GM23338 (cell line): ENCODE data around the gene ADAD2. TPM values are rescaled to one million over a fixed set of nuclear protein-coding genes. Genes with fewer than 3 reads are reported as not detected.

Source experiments
- ATAC-seq: fragments of 200-7000 bp; cut with Tn5 transposase; 3 replicates; pipeline ENCODE4 v1.9.1; 2020
- DNase-seq: peaks from one replicate; pipeline ENCODE4 v3.0.0-alpha.2; 2015; ENCODE audit warnings: low spot score
- H2AFZ ChIP-seq: fragments of 200-600 bp; sonication (generic); 2 replicates; pipeline ENCODE4 v1.8.0; 2016; ENCODE audit warnings: antibody characterized with exemption, mild to moderate bottlenecking, moderate library complexity
- H3F3A ChIP-seq: fragments of 200-600 bp; sonication (generic); replicated peaks from 2 replicates; pipeline ENCODE4 v1.8.0; 2017; ENCODE audit warnings: antibody characterized with exemption, mixed run types, low read depth
- H3K27ac ChIP-seq: fragments of 200-600 bp; sonication (generic); 2 replicates; pipeline ENCODE4 v1.6.1; 2016; ENCODE audit warnings: low read depth
- H3K27me3 ChIP-seq: fragments of 200-600 bp; sonication (generic); 2 replicates; pipeline ENCODE4 v1.8.0; 2016; ENCODE audit warnings: mild to moderate bottlenecking, mixed run types, moderate library complexity; ENCODE audit not compliant: insufficient read depth
- H3K36me3 ChIP-seq: fragments of 200-600 bp; sonication (generic); 2 replicates; pipeline ENCODE4 v1.8.0; 2016; ENCODE audit warnings: mild to moderate bottlenecking; ENCODE audit not compliant: insufficient read depth
- H3K4me1 ChIP-seq: fragments of 200-600 bp; sonication (generic); 2 replicates; pipeline ENCODE4 v1.8.0; 2016; ENCODE audit warnings: mild to moderate bottlenecking, moderate library complexity; ENCODE audit not compliant: insufficient read depth
- H3K4me2 ChIP-seq: fragments of 200-600 bp; sonication (generic); 2 replicates; pipeline ENCODE4 v1.7.1; 2017; ENCODE audit warnings: mixed run types
- H3K4me3 ChIP-seq: fragments of 200-600 bp; sonication (generic); 2 replicates; pipeline ENCODE4 v1.6.1; 2016; ENCODE audit warnings: mixed run types
- H3K79me2 ChIP-seq: fragments of 200-600 bp; sonication (generic); replicated peaks from 2 replicates; pipeline ENCODE4 v1.8.0; 2017; ENCODE audit warnings: mild to moderate bottlenecking; ENCODE audit not compliant: insufficient read depth
- H3K9me2 ChIP-seq: fragments of 200-600 bp; sonication (generic); 2 replicates; pipeline ENCODE4 v1.8.0; 2017; ENCODE audit not compliant: insufficient read depth
- H4K20me1 ChIP-seq: fragments of 200-600 bp; sonication (generic); replicated peaks from 2 replicates; pipeline ENCODE4 v1.8.0; 2017; ENCODE audit warnings: mild to moderate bottlenecking; ENCODE audit not compliant: insufficient read depth
- H3K27ac Mint-ChIP-seq: 2 replicates; pipeline ENCODE4 v1.8.0; 2020; ENCODE audit warnings: inconsistent platforms, mild to moderate bottlenecking, moderate library complexity, mixed read lengths
- H3K27me3 Mint-ChIP-seq: 3 replicates; pipeline ENCODE4 v1.8.0; 2022; ENCODE audit warnings: low read depth, mild to moderate bottlenecking, moderate library complexity, mixed read lengths, inconsistent platforms; ENCODE audit not compliant: insufficient read depth, poor library complexity
- H3K36me3 Mint-ChIP-seq: 3 replicates; pipeline ENCODE4 v1.8.0; 2021; ENCODE audit warnings: low read depth, mild to moderate bottlenecking, inconsistent platforms, moderate library complexity, mixed read lengths
- H3K4me1 Mint-ChIP-seq: 3 replicates; pipeline ENCODE4 v1.8.0; 2020; ENCODE audit warnings: mild to moderate bottlenecking, inconsistent platforms, mixed read lengths
- H3K4me3 Mint-ChIP-seq: 3 replicates; pipeline ENCODE4 v1.8.0; 2021; ENCODE audit warnings: moderate library complexity, mild to moderate bottlenecking, inconsistent platforms, mixed read lengths
- H3K9me3 Mint-ChIP-seq: 3 replicates; pipeline ENCODE4 v1.8.0; 2020; ENCODE audit warnings: moderate library complexity, mild to moderate bottlenecking, inconsistent platforms, mixed read lengths
- CTCF ChIP-seq, 2 experiments: fragments of 200-600 bp in 1 of 2; sonication (generic) in 1 of 2; conservative IDR thresholded peaks; 2 replicates each; pipeline versions ENCODE4 v1.5.1 to v1.6.1; 2016 to 2017; ENCODE audit warnings: antibody characterized with exemption in 2 of 2, low read depth in 2 of 2, mild to moderate bottlenecking in 2 of 2, moderate library complexity in 1 of 2
- EZH2phosphoT487 ChIP-seq: fragments of 200-600 bp; sonication (generic); IDR thresholded peaks from one replicate; pipeline ENCODE4 v1.8.1; 2018; ENCODE audit warnings: antibody characterized with exemption; ENCODE audit not compliant: unreplicated experiment
- ZNF462 ChIP-seq: fragments of 250-450 bp; sonication (Bioruptor Pico); IDR thresholded peaks from 2 replicates; pipeline ENCODE4 v1.5.0; 2020; ENCODE audit warnings: mild to moderate bottlenecking, moderate library complexity
- polyA plus RNA-seq: library from polyadenylated mRNA; unstranded; fragments of >200 nt; fragmentation: Nextera tagmentation; extraction: Ambion mirVana; gene quantifications from 2 replicates; pipeline ENCODE4 v1.2.1, GENCODE V29; 2016
- total RNA-seq: library from RNA; depleted of rRNA; stranded (reverse); fragments of >200 nt; shearing (Covaris generic); gene quantifications from 2 replicates; pipeline ENCODE4 v1.2.3, GENCODE V29; 2014
- TF ChIP-seq, protein P1 (sequence below): IDR thresholded peaks from 2 replicates; pipeline ENCODE4 v1.6.1; 2016; ENCODE audit warnings: antibody characterized with exemption

Gene ADAD2
- total and polyA plus RNA-seq, 2 experiments from 2014 or later: 1.6 to 4.5 TPM

DNA sequence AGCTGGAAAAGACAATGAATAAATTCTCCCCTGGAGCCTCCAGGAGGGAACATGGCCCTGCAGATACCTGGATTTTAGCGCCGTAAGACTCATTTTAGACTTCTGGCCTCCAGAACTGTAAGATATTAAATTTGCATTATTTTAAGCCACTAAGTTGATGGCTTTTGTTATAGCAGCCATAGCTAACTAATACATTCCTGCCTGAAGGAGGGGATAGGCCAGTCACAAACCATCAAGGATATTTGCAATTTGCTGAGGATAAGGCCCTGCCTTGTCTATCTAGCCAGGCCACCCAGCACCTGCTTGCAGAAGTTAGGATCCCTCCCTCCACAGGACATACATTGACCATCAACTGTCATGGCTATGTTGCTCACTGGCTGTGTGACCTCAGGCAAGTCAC, 53.8 kb downstream of the ADAD2 start:
- Histone ChIP-seq H3K36me3 (no peaks in the 10 kb centered on the region), H4K20me1 (no peaks in the 10 kb centered on the region), H3K27ac (no peak overlapping the region), H3F3A (no peaks in the 10 kb centered on the region), H3K4me2 (no peak overlapping the region), H3K79me2 (no peaks in the 10 kb centered on the region), H3K4me3 (no peak overlapping the region), H3K27me3 (no peaks in the 10 kb centered on the region), H2AFZ (no peak overlapping the region), H3K4me1 (no peaks in the 10 kb centered on the region), H3K9me2 (0 out of 2 replicates have a peak, but pooled peaks cover 2% of the 10 kb centered on the region)
- no peaks in the 10 kb centered on the region for H3K4me1 Mint-ChIP-seq
- H3K27ac Mint-ChIP-seq: no peak overlapping the region
- no peak for DNase-seq
- peaks cover 11% of the 10 kb centered on the region for H3K9me3 Mint-ChIP-seq
- no peaks in the 10 kb centered on the region for H3K36me3 Mint-ChIP-seq
- ATAC-seq: no peak
- H3K4me3 Mint-ChIP-seq: no peak overlapping the region
- TF ChIP-seq ZNF462 (CRISPR knock-in tag) (no peak), CTCF (conservative IDR thresholded peaks at IDR 0.05; ENCODE audit: low read depth in 2 of 2) (no peak), EZH2phosphoT487 (no peak)
- TF ChIP-seq, protein P1, sequence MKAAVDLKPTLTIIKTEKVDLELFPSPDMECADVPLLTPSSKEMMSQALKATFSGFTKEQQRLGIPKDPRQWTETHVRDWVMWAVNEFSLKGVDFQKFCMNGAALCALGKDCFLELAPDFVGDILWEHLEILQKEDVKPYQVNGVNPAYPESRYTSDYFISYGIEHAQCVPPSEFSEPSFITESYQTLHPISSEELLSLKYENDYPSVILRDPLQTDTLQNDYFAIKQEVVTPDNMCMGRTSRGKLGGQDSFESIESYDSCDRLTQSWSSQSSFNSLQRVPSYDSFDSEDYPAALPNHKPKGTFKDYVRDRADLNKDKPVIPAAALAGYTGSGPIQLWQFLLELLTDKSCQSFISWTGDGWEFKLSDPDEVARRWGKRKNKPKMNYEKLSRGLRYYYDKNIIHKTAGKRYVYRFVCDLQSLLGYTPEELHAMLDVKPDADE: no peak
- H3K27me3 Mint-ChIP-seq: peaks cover 4% of the 10 kb centered on the region
